ENCODE results near the gene EPB41. TPM values are rescaled to one million over a fixed set of nuclear protein-coding genes. Genes with fewer than 3 reads are reported as not detected.
"Not testable (repeated sequence)": the region's sequence is repeated elsewhere in the genome, so short reads cannot be mapped to it uniquely, and the experiment has no call there.

EPB41 gene
- total RNA-seq, 1 experiment from 2014 or later: 20.5 TPM

- no peak for DNase-seq (ENCODE audit: low spot score)
Observed at GRCh38 chr1:28927266-28927647, 12.9 kb downstream of the EPB41 start.

GRCh38 chr1:28927648-28928313, 13.4 kb downstream of the EPB41 start:
- no peak for DNase-seq (ENCODE audit: low spot score)

DNA sequence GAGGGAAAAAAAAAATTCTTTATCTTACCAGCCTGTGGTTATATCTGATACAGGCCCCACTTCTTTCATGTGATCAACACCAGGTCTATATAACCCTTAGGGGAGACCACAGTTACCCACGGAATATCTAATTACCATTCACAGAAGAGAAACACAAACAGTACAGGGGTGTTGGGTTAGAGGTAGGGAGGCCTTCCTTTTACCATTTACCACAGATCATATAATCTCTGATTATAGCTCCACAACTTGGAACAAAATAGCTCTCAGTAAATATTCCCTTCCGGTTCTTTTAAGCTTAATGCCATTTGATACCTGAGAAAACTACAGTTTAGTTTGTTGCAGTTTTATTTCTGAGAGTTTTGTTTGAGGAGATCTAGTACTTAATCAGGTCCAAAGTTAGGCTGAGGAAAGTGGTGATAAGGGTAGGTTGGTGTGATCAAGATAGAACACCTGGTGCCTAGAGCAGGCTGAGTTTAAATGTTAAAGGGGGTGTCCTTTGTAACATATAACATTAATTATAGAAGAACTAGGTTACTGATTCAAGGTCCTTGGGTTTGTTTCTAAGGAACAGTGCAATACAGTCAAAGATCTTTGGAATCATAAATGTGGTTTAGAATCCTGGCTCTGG, 14.1 kb downstream of the EPB41 start:
- no peak for DNase-seq (ENCODE audit: low spot score)

DNA sequence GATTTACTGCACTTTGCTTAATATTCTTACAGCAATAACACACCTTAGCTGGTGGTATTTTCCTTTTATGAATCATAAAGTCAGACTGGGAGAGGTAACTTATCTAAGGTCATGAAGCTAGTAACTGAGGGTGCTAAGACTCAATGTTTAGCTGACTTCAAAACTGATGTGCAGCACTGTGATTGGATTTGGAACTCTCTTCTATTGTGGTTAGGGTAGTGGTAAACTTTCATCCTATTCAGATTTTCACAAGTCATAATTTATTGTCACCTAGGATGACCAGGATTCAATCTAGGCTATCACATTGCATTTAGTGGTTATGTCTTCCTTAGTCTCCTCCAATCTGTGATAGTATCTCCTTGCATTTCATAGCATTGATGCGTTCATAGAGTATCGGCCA, 18.9 kb downstream of the EPB41 start:
- no peak for DNase-seq (ENCODE audit: low spot score)

DNA sequence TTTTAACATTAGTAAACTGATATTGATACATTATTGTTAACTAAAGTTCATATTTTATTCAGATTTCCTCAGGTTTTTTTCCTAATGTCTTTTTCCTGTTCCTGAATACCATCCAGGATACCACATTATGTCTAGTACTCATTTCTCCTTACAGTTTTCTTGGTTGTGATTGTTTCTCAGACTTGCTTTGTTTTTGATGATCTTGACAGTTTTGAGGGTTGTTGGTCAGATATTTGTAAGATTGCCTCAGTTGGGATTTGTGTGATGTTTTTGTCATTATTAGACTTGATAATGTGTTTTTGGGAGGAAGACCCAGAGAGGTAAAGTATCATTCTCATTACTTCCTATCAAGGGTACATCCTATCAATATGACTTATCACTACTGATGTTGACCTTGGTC, 19.5 kb downstream of the EPB41 start:
- no peak for DNase-seq (ENCODE audit: low spot score)

- DNase-seq (ENCODE audit: low spot score): no peak
Observed at GRCh38 chr1:28934676-28935075, 20.3 kb downstream of the EPB41 start.

DNA sequence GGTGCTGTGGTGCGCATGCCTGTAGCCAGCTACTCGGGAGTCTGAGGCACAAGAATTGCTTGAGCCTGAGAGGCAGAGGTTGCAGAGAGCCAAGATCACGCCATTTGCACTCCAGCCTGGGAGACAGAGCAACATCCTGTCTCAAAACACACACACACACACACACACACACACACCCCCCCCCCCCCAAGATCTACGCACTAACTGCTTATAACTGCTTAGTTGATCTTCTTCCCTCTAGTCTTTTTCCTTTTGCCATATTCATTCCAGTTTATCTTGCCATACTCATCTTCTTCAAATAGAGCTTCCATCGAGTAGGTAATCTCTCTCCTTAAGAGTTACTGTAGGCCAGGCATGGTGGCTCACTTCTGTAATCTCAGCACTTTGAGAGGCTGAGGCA, 20.9 kb downstream of the EPB41 start:
- DNase-seq (ENCODE audit: low spot score): no peak

DNA sequence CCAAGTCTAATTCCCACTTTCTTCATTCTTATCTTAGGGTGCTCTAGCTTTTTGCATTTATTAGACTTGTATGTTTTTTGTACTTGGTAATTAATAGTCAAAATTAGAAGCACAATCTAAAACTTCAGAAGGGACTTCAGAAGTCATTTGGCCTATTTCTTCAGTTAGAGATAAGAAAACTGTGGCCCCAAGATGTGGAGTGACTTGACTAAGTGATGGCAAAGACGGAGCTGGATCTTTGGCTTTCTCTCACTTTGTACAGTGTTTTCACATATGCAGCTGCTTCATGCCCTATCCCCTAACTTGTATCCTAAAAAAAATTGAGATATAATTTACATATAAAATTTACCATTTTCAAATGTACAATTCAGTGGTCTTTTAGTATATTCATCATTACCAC, 21.7 kb downstream of the EPB41 start:
- no peak for DNase-seq (ENCODE audit: low spot score)

DNA sequence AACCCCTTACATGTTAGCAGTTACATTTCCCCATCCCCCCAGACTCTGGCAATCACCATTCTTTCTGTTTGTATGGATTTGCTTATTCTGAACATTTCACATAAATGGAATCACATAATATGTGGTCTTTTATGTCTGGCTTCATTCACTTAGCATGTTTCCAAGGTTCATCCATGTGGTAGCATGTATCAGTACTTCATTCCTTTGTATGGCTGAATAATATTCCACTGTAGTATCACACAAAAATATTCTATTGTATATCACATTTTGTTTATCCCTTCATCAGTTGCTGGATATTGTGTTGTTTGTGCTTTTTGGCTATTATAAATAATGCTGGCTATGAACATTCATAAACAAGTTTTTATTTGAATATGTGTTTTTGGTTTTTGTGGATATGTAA, 22.2 kb downstream of the EPB41 start:
- DNase-seq (ENCODE audit: low spot score): no peak

- not testable (repeated sequence) for DNase-seq (ENCODE audit: low spot score)
Observed at GRCh38 chr1:28943581-28943980, 29.2 kb downstream of the EPB41 start.

DNA sequence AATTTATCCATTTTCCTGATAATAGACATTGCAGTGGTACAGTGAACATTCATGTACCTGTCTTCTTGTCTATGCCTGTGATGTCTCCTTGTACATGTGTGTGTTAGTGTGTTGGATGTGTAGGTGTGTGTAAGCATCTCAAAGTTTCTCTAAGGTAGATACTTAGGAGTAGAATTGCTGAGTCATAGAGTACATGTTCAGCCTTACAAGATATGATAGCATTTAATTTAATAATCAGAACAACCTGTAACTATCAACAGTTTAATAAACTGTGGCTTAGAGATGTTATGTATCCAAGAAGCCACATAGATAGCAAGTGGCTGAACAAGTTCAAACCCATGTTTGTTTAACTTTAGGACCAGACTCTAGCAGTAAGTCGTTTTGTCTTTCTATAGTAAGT, 35.6 kb downstream of the EPB41 start:
- DNase-seq (ENCODE audit: low spot score): no peak

DNA sequence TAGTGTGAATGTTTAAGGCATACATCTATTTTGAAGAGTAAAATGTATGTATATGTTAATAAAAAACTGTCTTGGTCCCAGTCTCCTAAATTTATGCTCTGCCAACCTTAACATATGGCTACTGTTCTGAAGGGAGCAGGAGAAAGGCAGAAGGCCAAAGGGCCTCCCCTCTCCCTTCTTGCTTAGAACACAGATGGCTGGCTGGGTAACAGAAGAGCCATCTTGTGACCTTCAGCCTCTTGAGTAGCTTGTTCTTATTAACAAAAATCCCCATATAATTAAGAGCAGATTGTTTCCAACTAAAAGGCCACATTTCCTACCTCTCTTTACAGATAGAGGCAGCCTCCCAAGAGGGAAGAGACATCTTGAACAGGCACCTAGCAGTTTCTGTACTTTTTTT, 36.1 kb downstream of the EPB41 start:
- DNase-seq (ENCODE audit: low spot score): no peak

- no peak for DNase-seq (ENCODE audit: low spot score)
Observed at GRCh38 chr1:28954126-28954726, 39.9 kb downstream of the EPB41 start.

DNA sequence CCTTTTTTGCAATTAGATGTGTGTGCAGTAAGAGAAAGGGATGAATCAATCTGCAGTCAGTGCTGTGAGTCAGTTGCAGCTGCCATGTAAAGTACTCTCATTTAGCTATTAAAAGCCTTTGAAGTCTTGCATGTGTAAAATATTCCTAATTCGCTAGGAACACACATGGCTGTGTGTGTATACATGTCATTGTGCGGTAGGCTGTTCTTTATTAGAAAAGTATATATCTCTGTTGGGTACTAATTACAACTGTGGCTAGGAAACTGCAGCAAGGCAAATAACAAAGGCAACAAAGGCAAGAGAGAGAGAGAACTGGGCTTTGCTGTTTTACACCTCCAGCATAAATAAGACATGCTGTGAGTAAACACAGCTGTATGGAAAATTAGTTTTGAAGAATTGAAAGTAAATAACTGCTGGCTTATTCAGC, 41.7 kb downstream of the EPB41 start:
- no peak for DNase-seq (ENCODE audit: low spot score)

DNA sequence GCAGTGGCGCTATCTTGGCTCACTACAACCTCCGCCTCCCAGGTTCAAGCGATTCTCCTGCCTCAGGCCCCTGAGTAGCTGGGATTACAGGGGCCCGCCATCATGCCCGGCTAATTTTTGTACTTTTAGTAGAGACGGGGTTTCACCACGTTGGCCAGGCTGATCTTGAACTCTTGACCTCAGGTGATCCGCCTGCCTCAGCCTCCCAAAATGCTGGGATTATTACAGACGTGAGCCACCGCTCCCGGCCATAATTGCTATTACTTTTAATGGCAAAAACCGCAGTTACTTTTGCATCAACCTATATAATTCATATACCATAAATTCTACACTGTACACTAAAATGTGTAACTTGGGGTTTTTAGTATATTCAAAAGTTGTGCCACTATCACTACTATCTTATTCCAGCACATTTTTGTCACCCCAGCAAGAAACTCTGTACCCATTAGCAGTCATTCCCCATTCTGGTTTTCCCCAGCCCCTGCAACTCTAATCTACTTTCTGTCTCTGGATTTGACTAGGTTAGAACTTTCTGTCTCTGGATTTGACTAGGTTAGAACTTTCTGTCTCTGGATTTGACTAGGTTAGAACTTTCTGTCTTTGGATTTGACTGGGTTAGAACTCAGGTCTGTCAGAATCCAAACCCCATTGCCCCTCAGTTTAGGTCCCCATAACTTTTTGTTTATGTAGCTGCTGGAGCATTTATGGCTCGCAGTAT, 47.9 kb downstream of the EPB41 start:
- DNase-seq (ENCODE audit: low spot score): not testable (repeated sequence)

DNA sequence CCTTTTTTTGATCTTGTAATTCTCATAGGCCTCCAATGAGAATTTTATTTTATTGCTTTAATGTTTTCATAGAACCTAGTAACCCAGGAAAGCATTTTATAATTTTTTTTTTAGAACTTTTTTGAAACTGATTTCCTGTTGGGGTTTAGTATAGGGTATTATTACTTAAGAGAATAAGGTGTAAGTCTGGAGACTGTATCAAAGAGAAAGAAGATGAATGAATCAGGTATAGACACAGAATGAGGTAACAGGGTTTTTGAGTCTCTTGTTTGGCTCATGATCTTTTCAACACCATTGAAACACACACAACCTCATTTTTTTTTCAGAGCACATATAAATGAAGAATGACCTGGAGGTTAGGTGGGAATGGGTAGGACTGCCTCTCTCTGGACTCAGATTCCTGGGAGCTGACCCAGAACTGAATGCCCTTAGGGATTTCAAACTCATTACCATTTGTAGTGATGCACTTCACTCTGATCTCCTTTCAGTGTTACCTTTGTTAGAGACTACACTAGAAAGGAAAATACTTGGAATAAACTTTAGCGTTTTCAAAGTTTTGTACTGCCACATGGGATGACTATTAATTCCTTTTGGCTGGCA, 51.0 kb downstream of the EPB41 start:
- DNase-seq (ENCODE audit: low spot score): no peak

DNA sequence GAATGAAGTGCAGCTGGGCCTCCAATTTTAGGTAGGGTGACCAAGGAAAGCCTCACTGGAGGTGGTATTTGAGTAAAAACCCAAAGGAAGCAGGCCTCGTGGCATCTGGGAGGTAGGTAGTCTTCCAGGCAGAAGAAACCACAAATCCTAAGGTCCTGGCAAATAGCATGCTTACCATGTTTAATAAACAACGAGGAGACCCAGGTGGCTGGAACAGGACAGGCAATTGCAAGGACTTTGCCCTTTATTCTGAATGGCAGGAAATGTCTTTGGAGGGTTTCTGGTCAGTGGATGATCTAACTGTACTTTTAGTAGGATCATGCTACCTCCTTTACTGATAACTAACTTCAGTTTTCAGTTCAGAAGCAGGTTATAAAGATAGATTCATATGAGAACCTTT, 52.2 kb downstream of the EPB41 start:
- DNase-seq (ENCODE audit: low spot score): no peak

GRCh38 chr1:28971980-28972771, 57.8 kb downstream of the EPB41 start:
- DNase-seq (ENCODE audit: low spot score): peak; percentile 82

- DNase-seq (ENCODE audit: low spot score): no peak
Observed at GRCh38 chr1:28973596-28974421, 59.4 kb downstream of the EPB41 start.

- no peak for DNase-seq (ENCODE audit: low spot score)
Observed at GRCh38 chr1:28974432-28974831, 60.1 kb downstream of the EPB41 start.

- DNase-seq (ENCODE audit: low spot score): no peak
Observed at GRCh38 chr1:28976248-28976647, 61.9 kb downstream of the EPB41 start.

All from A172 (cell line).